NCI-H2029 (cell line): ENCODE measurements around the gene ATP6AP2.
"Not testable (repeated sequence)": the region's sequence is repeated elsewhere in the genome, so short reads cannot be mapped to it uniquely, and the experiment has no call there.

ENCODE experiments used
- DNase-seq: peaks from one replicate; lab custom pipeline; 2025; lab: John Stamatoyannopoulos, UW

Gene ATP6AP2

GRCh38 chrX:40576291-40576690, 4.5 kb upstream of the ATP6AP2 start:
- no peak for DNase-seq

DNA sequence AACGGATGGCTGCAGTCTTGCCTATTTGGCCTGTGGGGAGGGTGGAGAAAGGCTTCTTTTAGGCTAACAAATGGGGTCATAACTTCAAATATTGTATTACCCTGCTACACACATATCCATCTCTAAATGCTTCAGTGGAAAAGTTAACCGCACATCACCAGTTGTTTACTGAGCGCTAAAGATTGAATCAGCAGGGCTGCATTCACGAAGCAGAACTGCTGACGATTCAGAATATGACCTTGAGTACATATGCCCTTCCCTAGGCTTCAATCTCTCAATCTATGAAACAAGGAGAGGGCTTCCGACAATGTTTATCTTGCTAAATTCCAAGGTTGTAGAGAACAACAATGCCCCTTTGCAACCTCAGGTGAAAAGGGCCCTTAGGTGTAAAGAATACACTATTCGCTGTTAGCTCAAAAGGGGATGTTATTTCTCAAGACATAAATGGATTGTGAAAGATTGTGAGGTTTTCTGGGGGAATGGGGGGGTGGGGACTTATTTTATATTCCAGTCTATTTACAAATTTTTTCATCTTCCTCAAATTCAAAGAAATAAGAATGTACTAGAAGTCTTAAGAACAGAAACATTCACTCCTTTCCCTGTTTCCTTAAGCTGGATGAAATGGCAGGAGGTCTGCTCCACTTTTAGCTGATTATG, 2.6 kb upstream of the ATP6AP2 start:
- DNase-seq = no peak

GRCh38 chrX:40579141-40579540, 1.6 kb upstream of the ATP6AP2 start:
- DNase-seq = no peak

DNA sequence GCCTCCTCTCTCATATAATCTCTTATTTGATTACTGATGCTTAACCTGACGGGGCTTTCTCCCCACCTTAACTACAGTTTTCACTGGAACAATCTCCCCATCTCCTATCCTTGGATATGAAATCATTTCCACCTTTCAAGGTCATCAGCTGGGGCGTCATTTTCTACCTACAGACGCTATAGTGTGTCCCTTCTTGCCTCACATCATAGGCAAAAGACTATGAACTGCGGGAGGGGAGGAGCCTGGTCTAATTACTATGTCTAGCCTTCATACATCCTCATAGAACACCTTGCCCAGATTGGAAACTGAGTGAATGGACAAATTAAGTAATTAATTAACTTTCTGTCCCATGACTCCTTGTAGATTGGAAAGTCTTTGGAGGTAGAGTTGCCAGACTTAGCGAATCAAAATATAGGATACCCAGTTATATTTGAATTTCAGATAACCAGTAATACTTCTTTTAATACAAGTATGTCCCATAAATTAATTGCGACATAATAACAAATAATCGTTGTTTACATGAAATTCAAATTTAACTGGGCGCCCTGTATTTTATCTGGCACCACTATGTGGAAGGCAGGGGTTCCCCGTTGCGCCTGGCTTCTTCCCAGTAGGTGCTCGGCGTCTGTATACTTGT, 752 bp upstream of the ATP6AP2 start:
- DNase-seq = no peak

GRCh38 chrX:40581336-40581920, 658 bp downstream of the ATP6AP2 start:
- DNase-seq = no peak

GRCh38 chrX:40582178-40582577, 1.4 kb downstream of the ATP6AP2 start:
- not testable (repeated sequence) for DNase-seq

- no peak for DNase-seq
Observed at GRCh38 chrX:40582811-40583210, 2.0 kb downstream of the ATP6AP2 start.

- DNase-seq = not testable (repeated sequence)
Observed at GRCh38 chrX:40587623-40588022, 6.9 kb downstream of the ATP6AP2 start.

- not testable (repeated sequence) for DNase-seq
Observed at GRCh38 chrX:40589616-40590321, 9.0 kb downstream of the ATP6AP2 start.

GRCh38 chrX:40603446-40603845, 22.7 kb downstream of the ATP6AP2 start:
- DNase-seq = no peak

GRCh38 chrX:40607381-40607780, 26.6 kb downstream of the ATP6AP2 start:
- no peak for DNase-seq

DNA sequence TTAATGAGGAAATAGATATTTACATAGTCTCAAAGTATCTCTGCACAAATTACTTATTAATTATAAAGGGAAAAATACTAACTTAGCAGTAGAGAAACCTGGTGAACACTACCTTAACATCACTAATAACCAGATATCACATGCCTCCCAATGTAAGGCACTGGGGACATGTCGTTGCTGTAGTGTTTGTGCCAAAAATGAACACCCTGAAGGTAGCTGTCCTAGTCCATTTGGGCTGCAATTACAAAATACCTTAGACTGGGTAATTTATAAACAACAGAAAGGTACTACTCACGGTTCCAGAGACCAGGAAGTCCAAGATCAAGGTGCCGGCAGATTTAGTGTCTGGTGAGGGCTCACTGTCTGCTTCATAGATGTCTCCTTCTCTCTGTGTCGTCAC, 31.7 kb downstream of the ATP6AP2 start:
- no peak for DNase-seq

DNA sequence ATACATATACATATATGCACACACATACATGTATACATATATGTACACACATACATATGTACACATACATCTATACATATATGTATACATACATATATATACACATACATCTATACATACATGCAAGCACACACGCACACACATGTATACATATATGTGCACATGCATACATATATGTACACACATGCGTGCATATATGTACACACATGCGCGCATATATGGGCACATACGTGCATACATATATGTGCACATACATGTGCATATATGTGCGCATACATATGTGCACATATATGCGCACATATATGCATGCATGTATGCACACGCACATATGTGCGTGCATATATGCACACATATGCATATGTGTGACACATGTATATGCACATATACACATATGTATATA, 35.2 kb downstream of the ATP6AP2 start:
- DNase-seq = no peak

DNA sequence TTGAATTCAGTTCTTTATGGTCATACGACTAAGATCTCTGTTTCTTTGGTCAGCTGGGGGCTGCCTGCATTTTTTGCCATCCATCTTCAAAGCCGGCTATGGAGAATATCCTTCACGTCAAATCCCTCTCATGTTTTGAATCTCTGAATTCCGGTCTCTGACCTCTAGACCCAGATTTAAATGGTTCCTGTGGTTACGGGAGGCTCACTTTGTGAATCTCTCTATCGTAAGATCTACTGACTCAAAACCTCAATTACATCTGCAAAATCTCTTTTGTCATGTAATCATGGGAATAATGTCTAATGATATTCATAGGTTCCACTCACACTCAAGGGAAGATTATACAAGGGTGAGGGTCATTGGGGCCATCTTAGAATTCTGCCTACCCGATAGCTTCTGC, 36.8 kb downstream of the ATP6AP2 start:
- no peak for DNase-seq

DNA sequence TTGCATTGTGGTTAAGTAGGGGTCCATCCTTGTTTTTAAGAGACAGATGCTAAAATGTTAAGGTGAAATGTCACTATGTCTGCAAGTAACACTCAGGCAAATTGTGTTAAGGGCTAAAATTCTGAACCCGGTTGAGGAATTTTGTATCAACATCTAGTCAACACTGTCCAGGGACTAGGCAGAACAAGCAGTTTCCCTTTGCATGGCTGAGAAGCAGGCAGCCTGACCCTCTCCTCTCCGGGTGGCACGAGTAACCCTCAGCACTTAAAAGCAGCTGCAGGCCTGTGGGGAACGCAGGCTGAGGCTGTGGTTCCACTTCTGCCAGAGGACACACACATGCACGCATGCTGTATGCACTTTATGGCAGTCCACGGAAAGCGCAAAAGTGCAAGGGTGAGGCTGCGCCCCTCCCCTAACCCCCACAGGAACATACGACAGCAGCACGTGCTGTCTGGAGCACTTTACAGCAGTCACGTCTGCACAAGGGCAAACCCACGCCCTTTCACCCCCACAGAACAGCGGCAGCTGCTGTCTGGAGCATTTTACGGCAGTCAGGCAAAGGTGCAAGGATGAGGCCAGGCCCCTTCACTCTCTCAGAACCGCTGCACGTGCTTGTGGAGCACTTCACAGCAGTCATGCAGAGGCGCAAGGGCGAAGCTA, 41.8 kb downstream of the ATP6AP2 start:
- DNase-seq = no peak

- no peak for DNase-seq
Observed at GRCh38 chrX:40623139-40623536, 42.4 kb downstream of the ATP6AP2 start, which contains the start of gene MPC1L. Gene MPC1L (plus strand): TSS chrX:40623428. CDS start chrX:40623566, 138 bp downstream.

- DNase-seq = no peak
Observed at GRCh38 chrX:40623665-40624064, 42.9 kb downstream of the ATP6AP2 start.

- DNase-seq = no peak
Observed at GRCh38 chrX:40625294-40625693, 44.5 kb downstream of the ATP6AP2 start.

- no peak for DNase-seq
Observed at GRCh38 chrX:40628506-40628905, 47.7 kb downstream of the ATP6AP2 start.

- no peak for DNase-seq
Observed at GRCh38 chrX:40632199-40632598, 51.4 kb downstream of the ATP6AP2 start.

DNA sequence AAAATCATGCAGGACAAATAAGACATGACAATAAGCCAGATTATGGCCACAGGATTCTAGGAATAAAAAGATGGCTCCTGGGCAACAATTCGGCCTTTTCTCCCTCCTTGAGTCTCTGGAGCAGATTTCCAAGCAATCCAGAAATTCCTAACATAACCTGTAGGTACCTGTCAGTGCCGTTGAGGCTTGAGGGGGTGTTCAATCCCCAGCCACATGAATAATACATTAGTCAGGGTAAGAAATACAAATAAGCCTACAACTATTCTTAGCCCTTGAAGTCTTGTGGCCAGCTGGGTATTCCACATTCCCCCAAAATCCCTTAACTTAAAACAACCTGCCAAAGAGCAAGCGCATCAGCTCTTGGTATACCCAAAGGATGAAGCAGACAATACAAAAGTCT, 56.9 kb downstream of the ATP6AP2 start:
- no peak for DNase-seq

GRCh38 chrX:40644176-40644575, 63.4 kb downstream of the ATP6AP2 start:
- peak; percentile 0 for DNase-seq
